SJSA1 (cell line): ENCODE data around the gene TGM3. TPM values are rescaled to one million over a fixed set of nuclear protein-coding genes. Genes with fewer than 3 reads are reported as not detected.

Experiments used
- DNase-seq, 2 experiments: peaks; one replicate each; pipeline ENCODE4 v3.0.0-alpha.2; 2015 to 2020; ENCODE audit warnings: low spot score in 2 of 2, low read depth in 1 of 2
- H3K27ac ChIP-seq: fragments of 250-450 bp; sonication (Bioruptor Pico); 2 replicates; pipeline ENCODE4 v1.5.1; 2020; ENCODE audit warnings: mild to moderate bottlenecking, moderate library complexity
- H3K27me3 ChIP-seq: fragments of 250-450 bp; sonication (Bioruptor Pico); replicated peaks from 2 replicates; pipeline ENCODE4 v1.5.1; 2020; ENCODE audit warnings: mild to moderate bottlenecking, moderate library complexity
- H3K36me3 ChIP-seq: fragments of 250-450 bp; sonication (Bioruptor Pico); 2 replicates; pipeline ENCODE4 v1.5.1; 2020; ENCODE audit warnings: mild to moderate bottlenecking
- H3K4me1 ChIP-seq: fragments of 250-450 bp; sonication (Bioruptor Pico); replicated peaks from 2 replicates; pipeline ENCODE4 v1.6.1; 2021; ENCODE audit warnings: mild to moderate bottlenecking
- H3K4me3 ChIP-seq: fragments of 250-450 bp; sonication (Bioruptor Pico); 2 replicates; pipeline ENCODE4 v1.5.1; 2020; ENCODE audit warnings: mild to moderate bottlenecking
- H3K9me3 ChIP-seq: fragments of 250-450 bp; sonication (Bioruptor Pico); replicated peaks from 2 replicates; pipeline ENCODE4 v1.5.1; 2020; ENCODE audit warnings: mild to moderate bottlenecking
- total RNA-seq: library from RNA; depleted of rRNA; stranded (reverse); fragments of >200 nt; shearing (Covaris generic); gene quantifications from 2 replicates; pipeline ENCODE4 v1.2.3, GENCODE V29; 2014; rRNA removed

The TGM3 gene, protein sequence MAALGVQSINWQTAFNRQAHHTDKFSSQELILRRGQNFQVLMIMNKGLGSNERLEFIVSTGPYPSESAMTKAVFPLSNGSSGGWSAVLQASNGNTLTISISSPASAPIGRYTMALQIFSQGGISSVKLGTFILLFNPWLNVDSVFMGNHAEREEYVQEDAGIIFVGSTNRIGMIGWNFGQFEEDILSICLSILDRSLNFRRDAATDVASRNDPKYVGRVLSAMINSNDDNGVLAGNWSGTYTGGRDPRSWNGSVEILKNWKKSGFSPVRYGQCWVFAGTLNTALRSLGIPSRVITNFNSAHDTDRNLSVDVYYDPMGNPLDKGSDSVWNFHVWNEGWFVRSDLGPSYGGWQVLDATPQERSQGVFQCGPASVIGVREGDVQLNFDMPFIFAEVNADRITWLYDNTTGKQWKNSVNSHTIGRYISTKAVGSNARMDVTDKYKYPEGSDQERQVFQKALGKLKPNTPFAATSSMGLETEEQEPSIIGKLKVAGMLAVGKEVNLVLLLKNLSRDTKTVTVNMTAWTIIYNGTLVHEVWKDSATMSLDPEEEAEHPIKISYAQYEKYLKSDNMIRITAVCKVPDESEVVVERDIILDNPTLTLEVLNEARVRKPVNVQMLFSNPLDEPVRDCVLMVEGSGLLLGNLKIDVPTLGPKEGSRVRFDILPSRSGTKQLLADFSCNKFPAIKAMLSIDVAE
- total RNA-seq = 4.2 and 5.3 TPM in 2 replicates

DNA sequence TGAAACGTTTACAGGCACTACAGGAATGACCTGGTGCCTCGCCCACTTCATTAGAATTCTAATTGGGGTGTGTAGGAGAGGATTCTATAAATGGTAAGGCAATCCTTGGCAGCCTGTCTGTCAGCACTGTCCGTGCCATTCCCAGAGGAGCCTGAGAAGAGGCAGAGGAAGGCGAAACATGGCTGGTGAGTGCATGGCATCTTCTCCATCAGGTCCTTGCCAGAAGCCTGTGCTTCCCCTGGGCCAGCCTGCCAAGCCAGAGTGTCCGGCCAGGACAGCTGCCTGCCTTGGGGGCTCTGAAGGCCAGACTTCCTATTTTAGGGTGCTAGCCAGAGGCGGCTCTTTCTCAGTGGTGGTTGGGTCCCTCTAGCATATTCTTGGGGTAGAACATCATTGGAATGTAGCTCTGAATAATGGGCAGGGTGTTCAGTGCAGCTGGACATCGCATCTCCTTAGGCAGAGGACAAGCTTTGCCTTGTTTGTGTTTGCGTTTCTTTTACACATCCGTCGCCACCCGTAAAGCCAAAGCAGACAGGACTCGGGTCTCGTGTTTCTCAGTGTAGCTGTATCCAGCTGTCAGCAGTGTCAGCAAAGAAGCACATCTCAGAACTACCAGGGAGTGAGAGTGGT, at the start of gene TGM3:
TSS of gene TGM3 (plus strand) at position 116 of the 630 bp plus-strand sequence. CDS start at position 179, 63 bp downstream.
- Histone ChIP-seq H3K4me3 (no peak within 1 kb of the TSS), H3K36me3 (no peaks in the 10 kb centered on the region), H3K27ac (peak within 1 kb of the TSS; percentile 78)

DNA sequence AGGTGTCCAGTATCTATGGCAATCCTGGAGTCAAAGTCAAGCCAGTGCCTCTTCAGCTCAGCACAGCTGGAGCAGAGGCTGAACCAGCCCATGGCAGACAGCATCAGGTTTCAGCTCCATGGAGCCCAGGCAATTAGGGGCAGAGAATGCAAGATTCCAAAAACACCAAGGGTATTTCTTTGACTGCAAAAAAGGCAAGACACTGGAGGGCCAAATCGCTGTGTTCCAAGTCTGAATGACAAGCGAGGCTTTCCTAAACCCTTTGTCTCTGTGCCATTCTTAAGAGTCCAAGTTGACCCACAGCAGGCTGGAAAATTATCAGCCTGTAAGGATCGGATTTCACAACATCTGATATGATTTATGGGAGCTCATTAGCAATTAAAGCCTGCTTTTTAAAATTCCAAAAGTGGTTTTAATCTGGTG, 49.7 kb upstream of the TGM3 start:
- DNase-seq = no peak
- Histone ChIP-seq H3K4me1 (no peaks in the 10 kb centered on the region), H3K27ac (no peak overlapping the region), H3K9me3 (no peaks in the 10 kb centered on the region), H3K4me3 (no peak overlapping the region), H3K36me3 (no peaks in the 10 kb centered on the region), H3K27me3 (no peaks in the 10 kb centered on the region)

More for the DNA sequence above, at the start of gene TGM3:
- no peaks in the 10 kb centered on the region for H3K9me3 ChIP-seq
- H3K27me3 ChIP-seq = no peaks in the 10 kb centered on the region
- DNase-seq = peak; percentile 55 to 72
- H3K4me1 ChIP-seq = peaks cover 76% of the 10 kb centered on the region

DNA sequence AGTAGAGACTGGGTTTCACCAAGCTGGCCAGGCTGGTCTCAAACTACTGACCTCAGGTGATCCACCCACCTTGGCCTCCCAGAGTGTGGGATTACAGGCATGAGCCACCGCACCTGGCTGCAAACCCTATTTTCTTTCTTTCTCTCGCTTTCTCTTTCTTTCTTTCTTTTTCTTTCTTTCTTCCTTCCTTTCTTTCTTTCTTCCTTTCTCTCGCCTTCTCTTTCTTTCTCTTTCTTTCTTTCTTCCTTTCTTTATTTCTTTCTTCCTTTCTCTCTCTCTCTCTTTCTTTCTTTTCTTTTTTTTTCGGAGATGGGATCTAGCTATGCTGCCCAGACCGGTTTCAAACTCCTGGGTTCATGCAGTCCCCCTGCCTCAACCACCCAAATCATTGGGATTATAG, 47.0 kb upstream of the TGM3 start:
- no peak overlapping the region for H3K4me3 ChIP-seq
- no peaks in the 10 kb centered on the region for H3K27me3 ChIP-seq
- no peaks in the 10 kb centered on the region for H3K9me3 ChIP-seq
- DNase-seq = no peak
- H3K27ac ChIP-seq = no peak overlapping the region
- H3K4me1 ChIP-seq = no peaks in the 10 kb centered on the region
- no peaks in the 10 kb centered on the region for H3K36me3 ChIP-seq

DNA sequence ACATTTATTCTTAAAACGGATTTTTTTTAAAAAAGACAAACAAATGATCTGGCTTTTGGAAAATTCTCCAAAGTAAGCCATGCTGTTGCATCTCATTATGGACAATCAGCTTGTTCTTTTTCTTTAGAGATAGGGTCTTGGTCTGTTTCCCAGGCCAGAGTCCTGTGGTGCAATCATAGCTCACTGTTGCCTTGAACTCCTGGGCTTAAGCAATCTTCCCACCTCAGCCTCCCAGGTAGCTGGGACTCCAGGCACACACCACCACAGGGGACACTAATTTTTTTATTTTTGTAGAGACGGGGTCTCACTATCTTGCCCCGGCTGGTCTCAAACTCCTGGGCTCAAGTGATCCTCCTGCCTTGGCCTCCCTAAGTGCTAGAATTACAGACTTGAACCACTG, 45.9 kb upstream of the TGM3 start:
- Histone ChIP-seq H3K36me3 (no peaks in the 10 kb centered on the region), H3K4me1 (no peaks in the 10 kb centered on the region)

DNA sequence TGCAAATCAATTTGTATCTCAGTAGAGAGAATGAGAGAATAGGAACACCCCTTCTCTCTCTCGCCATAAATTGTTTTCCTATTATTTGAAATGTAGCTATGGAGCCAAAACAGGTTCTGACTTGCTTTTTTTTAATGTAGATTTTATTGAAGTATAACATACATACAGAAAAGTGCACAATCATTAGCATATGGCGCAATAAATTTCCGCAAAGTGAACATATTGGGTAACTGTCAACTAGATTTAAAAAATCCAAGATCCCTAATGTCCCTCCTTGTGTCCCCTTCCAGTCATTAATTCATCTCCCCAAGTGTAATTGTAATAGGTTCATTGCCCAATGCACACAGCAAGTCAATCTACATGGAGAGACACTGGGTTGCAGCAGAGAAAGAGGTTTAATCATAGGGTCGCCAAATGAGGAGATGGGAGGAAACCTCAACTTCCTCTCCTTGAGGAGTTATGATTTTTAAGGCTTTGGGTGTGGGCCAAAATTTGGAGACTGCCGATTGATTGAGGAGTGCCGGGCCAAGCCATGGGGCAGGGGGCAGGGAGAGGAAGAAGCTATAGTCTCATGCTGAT, 43.3 kb upstream of the TGM3 start:
- Histone ChIP-seq H3K27me3 (no peaks in the 10 kb centered on the region), H3K4me1 (no peaks in the 10 kb centered on the region), H3K4me3 (no peak overlapping the region), H3K27ac (no peak overlapping the region), H3K36me3 (no peaks in the 10 kb centered on the region), H3K9me3 (no peaks in the 10 kb centered on the region)
- DNase-seq = no peak

More for the DNA sequence above, 45.9 kb upstream of the TGM3 start:
- Histone ChIP-seq H3K9me3 (no peaks in the 10 kb centered on the region), H3K4me3 (no peak overlapping the region), H3K27ac (no peak overlapping the region), H3K27me3 (no peaks in the 10 kb centered on the region)
- no peak for DNase-seq

DNA sequence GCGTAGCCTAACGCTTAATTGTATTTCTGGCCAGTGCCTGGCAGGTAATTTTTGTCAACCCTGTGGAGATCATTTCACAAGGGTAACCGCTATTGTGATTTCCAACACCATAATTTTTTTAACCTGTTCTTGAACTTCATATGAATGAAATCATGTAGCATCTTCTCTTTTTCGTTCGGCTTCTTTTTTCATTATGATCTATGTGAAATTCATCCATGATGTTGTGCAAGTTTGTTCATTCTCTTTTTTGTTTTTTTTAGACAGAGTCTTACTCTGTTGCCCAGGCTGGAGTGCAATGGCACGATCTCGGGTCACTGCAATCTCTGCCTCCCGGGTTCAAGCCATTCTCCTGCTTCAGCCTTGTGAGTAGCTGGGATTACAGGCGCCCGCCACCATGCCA, 42.5 kb upstream of the TGM3 start:
- H3K27me3 ChIP-seq = no peaks in the 10 kb centered on the region
- H3K4me3 ChIP-seq = no peak overlapping the region
- no peaks in the 10 kb centered on the region for H3K4me1 ChIP-seq
- no peaks in the 10 kb centered on the region for H3K9me3 ChIP-seq
- no peak overlapping the region for H3K27ac ChIP-seq
- no peaks in the 10 kb centered on the region for H3K36me3 ChIP-seq
- no peak for DNase-seq

DNA sequence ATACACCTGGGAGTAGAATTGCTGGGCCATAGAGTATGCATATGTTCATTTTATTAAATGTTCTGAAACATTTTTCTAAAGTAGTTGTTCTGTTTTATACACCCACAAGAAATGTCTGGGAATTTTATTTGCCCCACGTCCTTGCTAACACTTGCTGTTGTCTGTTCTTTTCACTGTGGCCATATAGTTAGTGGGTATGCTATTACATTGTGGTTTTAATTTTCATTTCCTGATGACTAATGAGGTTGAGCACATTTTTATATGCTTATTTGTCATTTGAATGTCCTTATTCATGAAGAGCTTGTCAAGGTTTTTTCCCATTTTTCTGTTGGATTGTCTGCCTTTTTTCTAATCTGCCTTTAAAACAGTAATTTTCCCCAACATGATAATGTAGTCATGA, 41.5 kb upstream of the TGM3 start:
- Histone ChIP-seq H3K27me3 (no peaks in the 10 kb centered on the region), H3K36me3 (no peaks in the 10 kb centered on the region), H3K4me3 (no peak overlapping the region), H3K4me1 (no peaks in the 10 kb centered on the region), H3K9me3 (no peaks in the 10 kb centered on the region), H3K27ac (no peak overlapping the region)
- no peak for DNase-seq

DNA sequence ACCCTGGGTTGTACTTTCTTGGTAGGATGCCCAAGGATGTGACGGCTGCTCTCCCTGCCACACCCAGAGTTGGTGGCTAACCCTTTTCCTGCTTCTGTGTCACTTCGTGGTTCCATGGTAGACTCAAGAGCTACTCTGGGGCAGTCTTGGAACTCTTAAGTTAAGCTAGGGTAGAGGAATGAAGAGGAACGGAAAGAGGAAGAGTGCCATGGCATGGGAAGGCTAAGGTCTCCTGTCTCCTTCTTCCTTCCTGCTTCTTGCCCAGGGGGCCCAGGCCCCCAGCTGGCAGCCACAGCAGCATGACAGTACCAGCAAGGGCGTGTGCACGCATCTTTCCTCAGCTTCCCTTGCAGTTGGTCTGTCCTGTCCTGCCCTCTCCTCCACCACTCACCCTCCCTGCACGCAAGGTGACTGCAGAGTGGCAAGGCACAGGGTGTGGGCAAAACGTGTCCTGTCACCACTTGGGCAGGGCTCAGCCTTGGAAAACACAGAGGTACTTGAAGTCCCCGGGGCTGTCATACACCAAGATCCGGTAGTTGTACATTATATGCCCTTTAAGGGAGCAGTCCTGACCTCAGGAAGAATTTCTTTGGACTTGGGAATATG, 39.8 kb upstream of the TGM3 start:
- Histone ChIP-seq H3K27me3 (no peaks in the 10 kb centered on the region), H3K4me1 (no peaks in the 10 kb centered on the region), H3K9me3 (no peaks in the 10 kb centered on the region), H3K4me3 (no peak overlapping the region), H3K27ac (no peak overlapping the region), H3K36me3 (no peaks in the 10 kb centered on the region)
- DNase-seq = no peak

DNA sequence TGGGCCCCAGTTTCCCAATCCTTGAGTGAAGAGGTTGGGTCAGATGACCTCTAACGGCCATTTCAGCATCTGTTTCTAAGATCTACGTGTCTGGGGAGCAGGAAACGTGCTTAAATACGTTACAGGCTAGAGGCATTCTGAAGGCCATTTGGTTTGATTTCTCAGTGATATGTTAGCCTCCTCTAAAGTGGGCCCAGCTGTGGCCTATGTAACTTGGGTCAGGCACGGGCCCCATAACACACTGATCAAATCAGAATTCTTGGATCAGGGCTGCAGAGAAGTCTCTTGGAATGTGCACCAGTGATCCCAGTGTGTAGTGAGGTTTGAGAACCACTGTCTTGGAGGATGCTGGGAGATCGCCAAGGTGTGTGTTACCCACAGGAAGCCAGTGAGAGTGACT, 36.1 kb upstream of the TGM3 start:
- no peaks in the 10 kb centered on the region for H3K4me1 ChIP-seq
- DNase-seq = no peak
- H3K27ac ChIP-seq = no peak overlapping the region
- no peaks in the 10 kb centered on the region for H3K9me3 ChIP-seq
- no peaks in the 10 kb centered on the region for H3K27me3 ChIP-seq
- no peaks in the 10 kb centered on the region for H3K36me3 ChIP-seq
- H3K4me3 ChIP-seq = no peak overlapping the region

DNA sequence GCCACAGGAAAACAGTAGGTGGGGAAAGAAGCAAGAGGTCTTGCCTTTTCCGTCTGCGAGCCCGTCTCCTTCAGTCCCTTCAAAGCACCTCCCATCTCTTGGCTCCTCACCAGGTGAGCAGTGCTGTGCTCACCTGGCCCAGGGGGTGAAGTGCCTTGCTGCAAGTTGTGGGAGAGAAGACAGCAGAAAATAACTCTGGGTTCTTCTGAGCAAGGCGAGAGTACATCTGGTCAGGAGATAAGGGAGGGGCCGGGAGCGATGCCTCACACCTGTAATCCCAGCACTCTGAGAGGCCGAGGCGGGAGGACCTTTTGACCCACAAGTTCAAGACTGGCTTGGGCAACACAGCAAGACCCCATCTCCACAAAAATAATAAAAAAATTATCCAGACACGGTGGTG, 35.6 kb upstream of the TGM3 start:
- H3K4me1 ChIP-seq = no peaks in the 10 kb centered on the region
- no peaks in the 10 kb centered on the region for H3K27me3 ChIP-seq
- H3K9me3 ChIP-seq = no peaks in the 10 kb centered on the region
- H3K27ac ChIP-seq = no peak overlapping the region
- H3K36me3 ChIP-seq = no peaks in the 10 kb centered on the region
- no peak for DNase-seq
- H3K4me3 ChIP-seq = no peak overlapping the region

DNA sequence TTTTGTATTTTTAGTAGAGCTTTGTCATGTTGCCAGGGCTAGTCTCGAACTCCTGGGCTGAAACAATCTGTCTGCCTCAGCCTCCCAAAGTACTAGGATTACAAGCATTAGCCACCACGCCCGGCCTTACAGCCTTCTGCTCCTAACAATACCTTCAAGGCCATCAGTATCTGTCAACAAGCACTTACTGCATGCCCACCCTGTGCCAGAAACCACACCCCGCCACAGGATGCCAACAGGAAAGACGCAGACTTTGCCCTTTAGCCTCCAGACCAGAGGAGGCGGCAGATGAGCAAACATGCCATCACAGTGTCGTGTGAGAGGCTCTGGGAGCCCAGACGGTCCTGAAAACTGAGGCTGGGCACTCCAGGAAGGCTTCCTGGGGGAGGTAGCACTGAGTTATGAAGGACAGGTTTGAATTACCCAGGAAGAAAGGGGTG, 34.7 kb upstream of the TGM3 start:
- Histone ChIP-seq H3K9me3 (no peaks in the 10 kb centered on the region), H3K27ac (no peak overlapping the region), H3K36me3 (no peaks in the 10 kb centered on the region), H3K4me3 (no peak overlapping the region), H3K27me3 (no peaks in the 10 kb centered on the region), H3K4me1 (no peaks in the 10 kb centered on the region)
- DNase-seq = no peak

DNA sequence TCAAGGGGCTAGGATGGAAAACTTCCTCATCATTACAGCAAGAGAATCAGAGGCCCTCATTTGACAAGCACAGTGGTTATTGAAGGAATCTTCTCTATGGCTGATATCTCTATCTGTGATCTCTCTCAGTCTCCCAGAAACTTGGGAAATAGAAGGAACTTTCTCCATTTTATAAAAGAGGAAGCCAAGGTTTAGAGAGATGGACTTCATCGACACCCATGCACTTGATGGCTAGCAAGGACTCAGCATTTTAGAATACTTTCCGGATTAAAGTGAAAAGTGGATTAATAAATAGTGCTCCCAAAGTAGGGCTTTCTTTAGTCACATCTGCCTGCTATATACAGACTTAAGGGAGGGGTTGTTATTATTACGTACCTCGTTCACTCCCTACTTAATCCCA, 34.2 kb upstream of the TGM3 start:
- no peaks in the 10 kb centered on the region for H3K4me1 ChIP-seq
- no peaks in the 10 kb centered on the region for H3K36me3 ChIP-seq
- DNase-seq = no peak
- H3K27me3 ChIP-seq = no peaks in the 10 kb centered on the region
- no peak overlapping the region for H3K27ac ChIP-seq
- H3K9me3 ChIP-seq = no peaks in the 10 kb centered on the region
- H3K4me3 ChIP-seq = no peak overlapping the region

DNA sequence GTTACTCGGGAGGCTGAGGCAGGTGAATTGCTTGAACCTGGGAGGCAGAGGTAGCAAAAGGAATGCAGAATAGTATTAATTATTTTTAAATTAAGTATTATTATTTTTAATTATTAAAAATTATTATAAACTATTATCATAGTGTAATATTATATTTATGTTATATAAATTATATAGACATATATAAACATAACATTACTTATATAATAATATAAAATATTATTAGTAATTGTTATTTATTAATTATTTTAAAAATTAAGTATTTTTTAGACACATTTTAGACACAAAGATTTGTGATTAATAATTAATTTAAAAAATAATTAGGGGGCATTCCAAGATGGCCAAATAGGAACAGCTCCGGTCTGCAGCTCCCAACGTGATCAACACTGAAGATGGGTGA, 31.7 kb upstream of the TGM3 start:
- no peaks in the 10 kb centered on the region for H3K36me3 ChIP-seq
- H3K9me3 ChIP-seq = no peaks in the 10 kb centered on the region
- H3K4me3 ChIP-seq = no peak overlapping the region
- no peaks in the 10 kb centered on the region for H3K4me1 ChIP-seq
- no peaks in the 10 kb centered on the region for H3K27me3 ChIP-seq
- H3K27ac ChIP-seq = no peak overlapping the region
- no peak for DNase-seq
